Mesothelial cell of epicardium (in vitro differentiated cells): ENCODE results near the gene ZNF384. TPM values are rescaled to one million over a fixed set of nuclear protein-coding genes. Genes with fewer than 3 reads are reported as not detected.

Experiments
- DNase-seq, 2 experiments: peaks; one replicate each; pipeline ENCODE4 v3.0.0; 2021; ENCODE audit warnings: low spot score in 2 of 2; ENCODE audit not compliant: unreplicated experiment in 2 of 2
- H3K27ac Mint-ChIP-seq: 2 replicates; pipeline ENCODE4 v1.8.0; 2021; ENCODE audit warnings: mixed read lengths
- H3K27me3 Mint-ChIP-seq: 2 replicates; pipeline ENCODE4 v1.8.0; 2021; ENCODE audit warnings: low read depth, mixed read lengths
- H3K36me3 Mint-ChIP-seq: 2 replicates; pipeline ENCODE4 v1.8.0; 2021; ENCODE audit warnings: mixed read lengths
- H3K4me1 Mint-ChIP-seq: 2 replicates; pipeline ENCODE4 v1.8.0; 2021; ENCODE audit warnings: mixed read lengths
- H3K4me3 Mint-ChIP-seq: 2 replicates; pipeline ENCODE4 v1.8.0; 2021; ENCODE audit warnings: mild to moderate bottlenecking, moderate library complexity, mixed read lengths
- H3K9me3 Mint-ChIP-seq: 2 replicates; pipeline ENCODE4 v1.8.0; 2021; ENCODE audit warnings: mixed read lengths
- CTCF ChIP-seq: fragments of 200-600 bp; sonication (generic); IDR thresholded peaks from one replicate; pipeline ENCODE4 v1.5.0; 2021; ENCODE audit warnings: antibody characterized with exemption; ENCODE audit not compliant: unreplicated experiment
- total RNA-seq: library from RNA; stranded (reverse); gene quantifications from 3 replicates; pipeline ENCODE4 v1.2.1, GENCODE V29; 2021

Gene ZNF384
- total RNA-seq, 1 donor from 2014 or later, result 101 TPM

GRCh38 chr12:6700646-6701051 lies 11.5 kb upstream of the ZNF384 start, which contains the start of gene PIANP:
Gene PIANP (minus strand): TSS chr12:6700815. CDS start chr12:6698061, 2,754 bp downstream.
- H3K9me3 Mint-ChIP-seq, result no peaks in the 10 kb centered on the region
- TF ChIP-seq CTCF, result no peak
- DNase-seq, result peak; percentile 63 to 75
- no peak within 1 kb of the TSS for H3K27ac Mint-ChIP-seq
- peak within 1 kb of the TSS; percentile 75 for H3K4me3 Mint-ChIP-seq
- peaks cover 91% of the 10 kb centered on the region for H3K27me3 Mint-ChIP-seq
- no peaks in the 10 kb centered on the region for H3K36me3 Mint-ChIP-seq
- H3K4me1 Mint-ChIP-seq, result peaks cover 17% of the 10 kb centered on the region

DNA sequence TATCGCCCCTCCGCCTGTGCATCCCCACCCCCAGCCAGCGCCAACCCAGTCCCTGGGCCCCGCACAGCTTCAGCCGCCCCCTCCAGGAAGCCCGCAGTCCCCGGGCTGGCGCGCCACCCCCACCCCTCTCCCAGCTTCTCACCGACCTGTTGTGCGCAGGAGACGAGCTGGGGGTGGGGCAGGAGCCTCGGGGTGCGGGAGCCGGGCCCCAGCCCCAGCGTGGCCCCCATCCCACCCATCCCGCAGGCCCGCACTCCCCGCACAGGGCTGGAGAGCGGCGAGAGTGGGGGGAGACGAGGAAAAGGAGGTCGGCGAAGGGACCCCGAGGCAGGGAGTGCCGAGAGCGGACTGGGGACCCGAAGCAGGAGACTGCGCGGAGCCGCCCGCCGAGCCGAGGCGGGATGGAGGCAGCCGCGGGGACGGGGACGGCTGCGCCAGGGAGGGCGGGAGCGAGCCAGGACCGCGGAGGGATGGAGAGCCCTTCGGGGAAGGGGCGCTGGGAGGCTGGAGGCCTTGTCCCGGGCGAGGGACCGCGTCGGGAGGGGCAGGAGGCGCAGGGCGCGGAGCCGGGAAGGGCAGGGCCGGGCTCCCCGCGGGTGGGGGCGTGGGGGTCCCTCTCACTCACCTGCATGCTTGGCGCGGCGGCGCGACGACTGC lies 10.9 kb upstream of the ZNF384 start:
- TF ChIP-seq CTCF, result no peak
- Mint-ChIP-seq H3K27ac (no peak overlapping the region), H3K9me3 (no peaks in the 10 kb centered on the region), H3K4me1 (peaks cover 17% of the 10 kb centered on the region), H3K36me3 (no peaks in the 10 kb centered on the region), H3K27me3 (peaks cover 90% of the 10 kb centered on the region), H3K4me3 (peak overlapping the region; percentile 67)
- DNase-seq, result peak in 1 of 2 experiments; percentile 53

DNA sequence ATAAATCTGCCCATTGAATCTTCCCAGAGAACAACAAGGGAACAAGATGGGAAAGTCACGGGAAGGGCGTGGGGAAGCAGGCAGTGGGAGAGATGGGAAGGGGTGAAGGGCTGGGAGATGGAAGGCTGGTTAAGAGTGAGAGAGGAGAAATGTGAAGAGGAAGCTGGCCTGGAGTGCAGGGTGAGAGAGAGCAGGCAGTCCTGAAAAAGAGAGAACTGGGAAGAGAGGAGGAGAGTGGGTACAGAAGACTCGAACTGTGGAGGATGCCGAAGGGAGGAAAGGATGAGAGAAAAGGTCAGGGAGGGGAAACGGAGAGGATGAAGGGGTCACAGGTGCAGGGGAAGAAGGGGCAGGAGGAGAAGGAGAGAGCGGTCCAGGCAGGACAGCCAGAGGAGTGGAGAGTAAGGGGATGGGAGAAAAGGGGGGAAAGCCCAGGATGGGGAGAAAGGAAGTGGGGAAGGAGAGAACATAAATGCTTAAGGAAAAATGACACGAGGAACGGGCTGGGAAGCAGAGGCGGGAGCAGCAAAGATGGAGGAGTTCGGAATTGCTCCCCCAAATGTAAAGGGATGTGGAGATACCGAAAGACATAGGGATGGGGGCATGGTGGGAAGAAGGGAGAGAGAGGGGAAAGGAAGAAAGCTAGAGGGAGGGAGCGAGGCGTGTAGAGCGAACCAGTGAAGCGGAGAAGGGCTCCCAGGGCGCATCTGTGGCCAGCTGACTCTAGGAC lies 10.2 kb upstream of the ZNF384 start:
- Mint-ChIP-seq H3K27ac (no peak overlapping the region), H3K27me3 (peaks cover 89% of the 10 kb centered on the region), H3K9me3 (no peaks in the 10 kb centered on the region), H3K4me3 (peak overlapping the region; percentile 67), H3K36me3 (no peaks in the 10 kb centered on the region), H3K4me1 (peaks cover 17% of the 10 kb centered on the region)
- no peak for TF ChIP-seq CTCF
- no peak for DNase-seq

DNA sequence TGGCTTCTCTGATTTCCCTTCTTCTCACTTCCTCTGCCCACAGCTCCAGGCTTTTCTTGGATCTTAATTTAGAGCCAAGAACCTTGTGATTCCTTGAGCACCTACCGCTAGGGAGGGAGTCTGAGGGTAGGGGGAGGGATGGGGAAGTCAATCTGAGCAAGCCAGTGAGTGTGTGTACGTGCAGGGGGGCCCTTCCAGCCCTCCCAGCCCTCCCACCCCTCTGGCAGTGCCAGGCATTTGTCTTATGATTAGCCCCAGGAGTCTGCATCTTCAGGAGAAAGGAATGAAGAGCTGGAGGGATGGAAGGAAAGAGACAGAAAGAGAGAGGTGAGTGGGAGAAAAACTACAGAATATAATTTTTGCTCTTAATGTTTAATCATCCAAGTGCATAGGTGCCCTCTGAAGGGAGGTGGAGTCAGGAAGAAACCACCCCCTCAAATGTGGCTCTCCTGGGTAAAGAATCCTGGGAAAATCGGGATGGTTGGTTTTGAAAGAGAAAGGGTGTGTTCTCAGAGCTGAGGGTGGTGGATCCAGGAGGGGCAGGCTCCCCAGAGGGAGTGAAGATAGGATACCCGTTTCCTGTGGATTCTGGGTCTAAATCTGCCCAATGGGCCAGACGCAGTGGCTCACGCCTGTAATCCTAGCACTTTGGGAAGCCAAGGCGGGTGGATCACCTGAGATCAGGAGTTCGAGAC lies 9.3 kb upstream of the ZNF384 start:
- Mint-ChIP-seq H3K36me3 (no peaks in the 10 kb centered on the region), H3K4me1 (peaks cover 17% of the 10 kb centered on the region), H3K4me3 (peak overlapping the region; percentile 67), H3K27me3 (peaks cover 85% of the 10 kb centered on the region), H3K27ac (no peak overlapping the region), H3K9me3 (no peaks in the 10 kb centered on the region)
- TF ChIP-seq CTCF, result no peak
- no peak for DNase-seq

DNA sequence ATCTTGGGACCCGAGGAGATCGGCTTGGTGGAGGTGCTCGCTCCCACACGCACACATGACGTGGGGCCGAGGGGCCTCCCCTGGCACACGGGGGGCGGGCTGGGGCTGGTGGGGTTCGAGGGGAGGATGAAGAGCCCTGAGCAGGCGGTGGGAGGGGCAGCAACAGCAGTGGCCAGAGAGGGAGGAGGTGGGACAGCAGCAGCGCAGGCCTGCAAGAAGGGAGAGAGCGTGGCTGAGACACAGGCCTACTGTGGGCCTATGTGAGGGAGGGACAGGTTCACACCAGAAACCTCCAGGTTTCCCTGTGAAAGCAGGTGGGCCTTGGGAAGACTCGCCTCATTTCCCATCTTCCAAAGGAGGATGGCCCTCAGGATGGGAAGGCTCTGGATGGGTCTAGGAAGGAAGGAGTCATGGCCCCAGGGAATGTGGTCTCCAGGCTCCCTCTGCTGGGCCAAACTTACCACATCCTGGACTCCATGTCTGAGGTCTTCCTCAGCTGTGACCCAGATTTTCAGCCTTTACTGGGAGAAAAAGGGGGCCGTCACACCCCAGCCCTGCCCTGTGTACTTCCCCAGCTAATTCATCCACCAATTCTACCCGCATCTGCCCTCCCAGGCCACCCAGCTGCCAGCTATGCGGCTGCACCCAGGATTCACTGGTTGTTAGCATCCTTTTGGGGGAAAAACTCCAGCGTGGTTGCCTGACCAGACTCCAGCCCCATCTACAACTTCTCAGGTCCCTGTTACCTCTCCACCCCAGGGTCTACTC lies 8.6 kb upstream of the ZNF384 start:
- Mint-ChIP-seq H3K4me3 (no peak overlapping the region), H3K27ac (no peak overlapping the region)

More for the DNA sequence above, 8.6 kb upstream of the ZNF384 start:
- Mint-ChIP-seq H3K27me3 (peaks cover 79% of the 10 kb centered on the region), H3K36me3 (no peaks in the 10 kb centered on the region), H3K9me3 (no peaks in the 10 kb centered on the region), H3K4me1 (peaks cover 17% of the 10 kb centered on the region)
- peak in 1 of 2 experiments; percentile 53 for DNase-seq
- TF ChIP-seq CTCF, result no peak
